ENCODE measurements around the gene PMS1.
"Not testable (repeated sequence)": the region's sequence is repeated elsewhere in the genome, so short reads cannot be mapped to it uniquely, and the experiment has no call there.

Gene PMS1

GRCh38 chr2:189865826-189866225 lies 81.6 kb downstream of the PMS1 start:
- DNase-seq (ENCODE audit: low read depth in 2 of 2): no peak

- DNase-seq (ENCODE audit: low read depth in 2 of 2): no peak
These were observed 82.0 kb downstream of the PMS1 start for GRCh38 chr2:189866296-189866695.

- no peak for DNase-seq (ENCODE audit: low read depth in 2 of 2)
These were observed 84.6 kb downstream of the PMS1 start for GRCh38 chr2:189868896-189869295.

DNA sequence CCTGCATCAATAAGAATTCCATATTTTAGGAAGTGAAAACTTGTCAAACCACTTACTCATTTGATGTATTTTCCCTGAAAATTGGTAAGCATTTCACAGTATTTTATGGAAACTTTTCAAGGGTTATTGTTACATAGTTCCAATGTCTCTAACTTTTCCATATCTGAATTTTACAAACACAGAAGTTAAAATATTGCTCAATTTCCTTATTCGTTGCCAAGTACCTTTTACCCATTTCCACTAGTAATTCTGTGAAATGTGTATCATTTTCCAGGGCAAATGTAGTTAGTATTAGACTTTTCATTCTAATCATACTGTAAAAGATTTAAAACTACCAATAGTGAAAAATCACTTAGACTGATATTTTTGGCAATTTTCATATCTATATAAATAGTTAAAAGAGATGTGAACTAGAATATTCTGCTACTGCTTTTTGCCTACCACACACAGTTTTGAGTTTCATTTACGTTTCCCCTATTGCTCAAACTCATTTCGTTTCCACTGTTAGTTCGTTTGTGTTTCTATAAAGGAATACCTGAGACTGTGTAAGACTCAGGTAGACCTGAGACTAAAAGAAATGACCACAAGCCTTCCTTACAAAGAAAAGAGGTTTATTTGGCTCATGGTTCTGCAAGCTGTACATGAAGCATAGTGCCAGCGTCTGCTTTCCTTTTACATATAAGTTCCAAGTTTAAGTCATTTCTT lies 86.3 kb downstream of the PMS1 start:
- DNase-seq (ENCODE audit: low read depth in 2 of 2): no peak

- no peak for DNase-seq (ENCODE audit: low read depth in 2 of 2)
These were observed 89.4 kb downstream of the PMS1 start for GRCh38 chr2:189873696-189874095.

DNA sequence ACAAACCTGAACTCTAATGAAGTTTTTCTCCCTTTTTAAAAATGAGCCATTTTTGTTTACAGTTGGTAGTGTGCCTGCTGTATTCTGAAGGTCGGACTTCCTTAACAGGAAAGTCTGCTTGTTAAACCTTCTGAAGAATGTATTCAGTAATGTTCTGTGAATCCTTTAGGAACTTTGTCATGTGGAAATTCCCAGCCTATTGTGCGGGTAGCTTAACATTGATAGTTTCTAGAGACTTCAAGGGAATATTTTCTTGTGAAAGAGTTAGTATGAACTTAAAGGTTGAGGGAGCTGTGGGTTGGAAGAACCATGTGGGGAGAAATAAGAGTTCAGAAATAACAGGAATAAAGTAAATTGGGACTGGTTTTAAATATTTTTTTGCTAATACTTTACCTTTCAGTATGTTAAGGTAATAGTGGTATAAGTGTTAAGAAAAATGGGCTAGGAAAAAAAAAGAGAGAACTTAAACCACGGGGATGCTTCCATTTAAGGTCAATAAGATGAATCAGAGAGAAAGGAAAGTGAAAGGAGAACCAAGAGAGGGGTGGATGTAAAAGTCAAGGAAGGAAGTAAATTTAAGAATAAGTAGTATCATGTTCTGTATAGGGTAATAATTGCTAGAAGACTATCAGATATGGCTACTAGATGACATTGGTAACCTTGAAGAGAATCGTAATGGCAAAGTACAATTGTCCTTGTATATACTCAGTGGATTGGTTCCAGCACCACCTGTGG lies 90.5 kb downstream of the PMS1 start:
- DNase-seq (ENCODE audit: low read depth in 2 of 2): no peak

DNA sequence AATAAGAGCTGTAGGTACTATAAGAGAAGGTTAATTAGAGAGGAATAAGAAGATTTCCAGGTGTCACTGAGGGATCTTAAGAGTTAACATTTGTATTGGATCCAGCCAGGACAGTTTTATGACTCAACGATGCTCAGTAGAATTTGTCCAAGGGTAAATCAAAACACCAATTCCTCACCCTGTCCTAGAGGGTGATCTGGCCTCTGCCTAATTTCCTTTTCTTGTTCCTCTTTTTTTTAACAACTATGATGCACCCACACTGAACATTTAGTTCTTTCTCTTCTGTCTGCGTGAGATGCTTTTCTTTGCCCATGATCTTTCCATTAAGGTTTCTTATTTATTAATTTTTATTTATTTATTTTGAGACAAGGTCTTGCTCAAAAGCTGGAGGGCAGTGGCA lies 92.0 kb downstream of the PMS1 start:
- no peak for DNase-seq (ENCODE audit: low read depth in 2 of 2)

DNA sequence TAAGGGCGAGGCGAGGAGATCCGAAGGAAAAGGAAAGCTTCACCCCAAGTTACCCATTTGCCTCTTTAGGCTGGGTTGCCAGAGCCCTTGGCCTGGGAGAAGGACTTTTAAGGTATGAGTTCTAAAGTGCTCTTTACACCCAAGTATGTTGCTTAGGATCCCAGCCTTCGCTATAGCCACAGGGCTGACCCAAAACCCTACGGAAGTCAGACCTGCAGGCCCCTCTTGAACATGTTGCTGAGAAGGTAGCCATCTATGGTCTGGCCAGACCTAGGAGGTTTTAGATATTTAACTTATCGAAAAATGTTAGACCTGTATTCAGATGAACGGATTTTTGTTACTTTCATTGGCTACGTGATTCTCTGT lies 95.4 kb downstream of the PMS1 start:
- DNase-seq (ENCODE audit: low read depth in 2 of 2): no peak

DNA sequence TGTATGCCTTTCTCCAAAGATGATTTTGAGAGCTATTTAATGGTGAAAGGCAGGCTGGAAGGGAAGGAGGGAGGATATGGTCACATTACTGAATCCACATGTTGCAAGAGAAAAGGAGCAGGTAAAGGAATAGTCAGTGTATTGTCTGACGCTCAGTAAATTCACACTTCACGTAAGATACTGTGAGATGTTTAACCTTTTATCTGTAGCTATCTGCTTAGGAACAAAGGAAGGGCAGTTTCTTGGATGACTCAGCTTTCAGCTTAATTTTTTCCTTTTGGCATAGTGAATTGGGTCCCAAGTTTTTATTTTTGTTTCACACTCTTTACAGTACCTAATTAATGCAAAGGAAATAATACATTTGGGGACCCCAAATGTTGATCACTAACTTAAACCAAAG lies 96.2 kb downstream of the PMS1 start:
- DNase-seq (ENCODE audit: low read depth in 2 of 2): no peak

GRCh38 chr2:189880832-189881492 lies 96.7 kb downstream of the PMS1 start:
- no peak for DNase-seq (ENCODE audit: low read depth in 2 of 2)

GRCh38 chr2:189885368-189885767 lies 101.1 kb downstream of the PMS1 start:
- DNase-seq (ENCODE audit: low read depth in 2 of 2): no peak

DNA sequence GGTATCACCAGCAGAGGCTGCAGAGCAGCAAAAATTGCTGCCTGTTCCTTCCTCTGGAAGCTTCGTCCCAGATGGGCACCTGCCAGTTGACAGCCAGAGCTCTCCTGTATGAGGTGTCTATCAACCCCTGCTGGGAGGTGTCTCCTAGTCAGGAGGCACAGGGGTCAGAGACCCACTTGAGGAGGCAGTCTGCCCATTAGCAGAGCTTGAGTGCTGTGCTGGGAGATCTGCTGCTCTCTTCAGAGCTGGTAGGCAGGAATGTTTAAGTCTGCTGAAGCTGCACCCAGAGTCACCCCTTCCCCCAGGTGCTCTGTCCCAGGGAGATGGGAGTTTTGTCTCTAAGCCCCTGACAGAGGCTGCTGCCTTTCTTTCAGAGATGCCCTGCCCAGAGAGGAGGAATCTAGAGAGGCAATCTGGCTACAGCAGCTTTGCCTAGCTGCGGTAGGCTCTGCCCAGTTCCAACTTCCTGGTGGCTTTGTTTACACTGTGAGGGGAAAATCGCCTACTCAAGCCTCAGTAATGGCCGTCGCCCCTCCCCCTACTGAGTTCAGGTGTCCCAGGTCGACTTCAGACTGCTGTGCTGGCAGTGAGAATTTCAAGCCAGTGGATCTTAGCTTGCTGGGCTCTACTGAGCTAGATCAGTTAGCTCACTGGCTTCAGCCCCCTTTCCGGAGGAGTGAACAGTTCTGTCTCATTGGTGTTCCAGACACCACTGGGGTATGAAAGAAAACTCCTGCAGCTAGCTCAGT lies 108.5 kb downstream of the PMS1 start:
- not testable (repeated sequence) for DNase-seq (ENCODE audit: low read depth in 2 of 2)

GRCh38 chr2:189896809-189897208 lies 112.6 kb downstream of the PMS1 start:
- DNase-seq (ENCODE audit: low read depth in 2 of 2): no peak

GRCh38 chr2:189899101-189899500 lies 114.9 kb downstream of the PMS1 start:
- no peak for DNase-seq (ENCODE audit: low read depth in 2 of 2)

DNA sequence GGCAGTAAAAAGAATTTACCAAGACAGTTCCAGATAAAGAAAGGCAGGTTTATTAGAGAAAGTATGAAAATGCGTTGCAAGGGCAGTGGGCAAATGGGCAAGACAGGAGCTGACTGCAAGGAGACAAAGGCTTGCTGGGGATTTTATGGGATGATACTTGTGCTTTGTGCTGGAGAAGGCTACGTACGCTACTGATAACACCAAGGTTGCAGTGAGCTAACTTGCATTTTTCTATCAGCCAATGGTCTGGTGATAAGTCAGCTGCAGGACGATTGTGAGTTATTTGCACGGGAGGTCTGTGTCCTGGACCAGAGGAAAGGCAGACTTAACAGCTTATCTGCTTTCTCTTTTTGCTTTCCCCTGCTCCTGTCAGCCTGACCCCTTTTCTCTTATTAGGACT lies 116.5 kb downstream of the PMS1 start:
- no peak for DNase-seq (ENCODE audit: low read depth in 2 of 2)

GRCh38 chr2:189901664-189902063 lies 117.4 kb downstream of the PMS1 start:
- no peak for DNase-seq (ENCODE audit: low read depth in 2 of 2)

- no peak for DNase-seq (ENCODE audit: low read depth in 2 of 2)
These were observed 129.6 kb downstream of the PMS1 start for GRCh38 chr2:189913821-189914220.

GRCh38 chr2:189916651-189917050 lies 132.4 kb downstream of the PMS1 start:
- no peak for DNase-seq (ENCODE audit: low read depth in 2 of 2)

Measured in stimulated activated CD4-positive, alpha-beta T cell treated with anti-CD3 and anti-CD28 coated beads, Interleukin-4, amount 100 ng/mL, for 48 hours (primary cell).